ENCODE data around the gene HMCN1.

- TF ChIP-seq, protein P1, sequence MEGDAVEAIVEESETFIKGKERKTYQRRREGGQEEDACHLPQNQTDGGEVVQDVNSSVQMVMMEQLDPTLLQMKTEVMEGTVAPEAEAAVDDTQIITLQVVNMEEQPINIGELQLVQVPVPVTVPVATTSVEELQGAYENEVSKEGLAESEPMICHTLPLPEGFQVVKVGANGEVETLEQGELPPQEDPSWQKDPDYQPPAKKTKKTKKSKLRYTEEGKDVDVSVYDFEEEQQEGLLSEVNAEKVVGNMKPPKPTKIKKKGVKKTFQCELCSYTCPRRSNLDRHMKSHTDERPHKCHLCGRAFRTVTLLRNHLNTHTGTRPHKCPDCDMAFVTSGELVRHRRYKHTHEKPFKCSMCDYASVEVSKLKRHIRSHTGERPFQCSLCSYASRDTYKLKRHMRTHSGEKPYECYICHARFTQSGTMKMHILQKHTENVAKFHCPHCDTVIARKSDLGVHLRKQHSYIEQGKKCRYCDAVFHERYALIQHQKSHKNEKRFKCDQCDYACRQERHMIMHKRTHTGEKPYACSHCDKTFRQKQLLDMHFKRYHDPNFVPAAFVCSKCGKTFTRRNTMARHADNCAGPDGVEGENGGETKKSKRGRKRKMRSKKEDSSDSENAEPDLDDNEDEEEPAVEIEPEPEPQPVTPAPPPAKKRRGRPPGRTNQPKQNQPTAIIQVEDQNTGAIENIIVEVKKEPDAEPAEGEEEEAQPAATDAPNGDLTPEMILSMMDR (IDR thresholded peaks at IDR 0.05; ENCODE audit: low read length) = no peak
- no peak for TF ChIP-seq EZH2 (optimal IDR thresholded peaks at IDR 0.05; ENCODE audit: low read depth, low read length)
- TF ChIP-seq EZH2phosphoT487 (IDR thresholded peaks at IDR 0.05; ENCODE audit: low read length) = no peak
These were observed 264.2 kb downstream of the HMCN1 start for GRCh38 chr1:185998391-185998790.
